Trophoblast cell (in vitro differentiated cells and primary cell): ENCODE data around the gene C4B.

Experiments used
- DNase-seq, 2 donors: peaks; one replicate each; pipeline ENCODE4 v3.0.0-alpha.2; 2016
- H2AFZ ChIP-seq: 2 replicates; pipeline ENCODE4 v1.6.1; 2013; ENCODE audit warnings: low read length, moderate library complexity, mild to moderate bottlenecking; ENCODE audit not compliant: insufficient read depth, poor library complexity
- H2AK5ac ChIP-seq: 2 replicates; pipeline ENCODE4 v1.6.1; 2013; ENCODE audit warnings: mild to moderate bottlenecking, low read length
- H2BK120ac ChIP-seq: 2 replicates; pipeline ENCODE4 v1.6.1; 2013; ENCODE audit warnings: low read length, mild to moderate bottlenecking, moderate library complexity; ENCODE audit not compliant: insufficient read depth, poor library complexity
- H2BK12ac ChIP-seq: 2 replicates; pipeline ENCODE4 v1.6.1; 2013; ENCODE audit warnings: mild to moderate bottlenecking, low read length, moderate library complexity
- H2BK5ac ChIP-seq: 2 replicates; pipeline ENCODE4 v1.6.1; 2013; ENCODE audit warnings: low read length, low read depth, moderate library complexity, mild to moderate bottlenecking; ENCODE audit not compliant: poor library complexity
- H3K14ac ChIP-seq: 2 replicates; pipeline ENCODE4 v1.6.1; 2013; ENCODE audit warnings: mild to moderate bottlenecking, low read length
- H3K18ac ChIP-seq: 2 replicates; pipeline ENCODE4 v1.6.1; 2013; ENCODE audit warnings: mild to moderate bottlenecking, low read length
- H3K23ac ChIP-seq: 2 replicates; pipeline ENCODE4 v1.6.1; 2013; ENCODE audit warnings: low read length
- H3K27ac ChIP-seq: 2 replicates; pipeline ENCODE4 v1.5.1; 2013; ENCODE audit warnings: low read depth, mild to moderate bottlenecking, inconsistent platforms, low read length, moderate library complexity
- H3K27me3 ChIP-seq: 2 replicates; pipeline ENCODE4 v1.6.1; 2013; ENCODE audit warnings: inconsistent platforms, mild to moderate bottlenecking, low read length, moderate library complexity; ENCODE audit not compliant: insufficient read depth
- H3K36me3 ChIP-seq, 2 experiments: 1 replicate in 1 of 2; 2 replicates in 1 of 2; pipeline ENCODE4 v1.6.1; 2013; ENCODE audit warnings: low read length in 2 of 2, mild to moderate bottlenecking in 2 of 2, moderate library complexity in 1 of 2; ENCODE audit not compliant: insufficient read depth in 2 of 2, control insufficient read depth in 1 of 2
- H3K4ac ChIP-seq: 2 replicates; pipeline ENCODE4 v1.6.1; 2013; ENCODE audit warnings: low read depth, mild to moderate bottlenecking, low read length, moderate library complexity
- H3K4me1 ChIP-seq, 2 experiments: 1 replicate in 1 of 2; 2 replicates in 1 of 2; pipeline ENCODE4 v1.6.1; 2013; ENCODE audit warnings: low read length in 2 of 2, mild to moderate bottlenecking in 2 of 2, moderate library complexity in 1 of 2; ENCODE audit not compliant: insufficient read depth in 2 of 2, control insufficient read depth in 1 of 2
- H3K4me2 ChIP-seq: 2 replicates; pipeline ENCODE4 v1.6.1; 2013; ENCODE audit warnings: inconsistent platforms, mild to moderate bottlenecking, low read length, moderate library complexity
- H3K4me3 ChIP-seq: 2 replicates; pipeline ENCODE4 v1.5.1; 2013; ENCODE audit warnings: mild to moderate bottlenecking, low read depth, low read length, inconsistent platforms
- H3K79me1 ChIP-seq: one replicate; pipeline ENCODE4 v1.6.1; 2013; ENCODE audit warnings: low read length
- H3K79me2 ChIP-seq: 2 replicates; pipeline ENCODE4 v1.6.1; 2013; ENCODE audit warnings: low read length, mild to moderate bottlenecking; ENCODE audit not compliant: control insufficient read depth, insufficient read depth, poor library complexity
- H3K9ac ChIP-seq: 2 replicates; pipeline ENCODE4 v1.6.1; 2013; ENCODE audit warnings: mild to moderate bottlenecking, low read length
- H3K9me3 ChIP-seq: 2 replicates; pipeline ENCODE4 v1.6.1; 2013; ENCODE audit warnings: low read depth, mild to moderate bottlenecking, control low read depth, inconsistent platforms, low read length; ENCODE audit not compliant: insufficient read depth
- H4K12ac ChIP-seq: 2 replicates; pipeline ENCODE4 v1.6.1; 2013; ENCODE audit warnings: low read depth, mild to moderate bottlenecking, low read length, moderate library complexity
- H4K8ac ChIP-seq: 2 replicates; pipeline ENCODE4 v1.6.1; 2013; ENCODE audit warnings: low read depth, mild to moderate bottlenecking, low read length, moderate library complexity
- H4K91ac ChIP-seq: one replicate; pipeline ENCODE4 v1.6.1; 2013; ENCODE audit warnings: low read depth, mild to moderate bottlenecking, low read length, moderate library complexity
- WGBS: extraction: QIAGEN DNeasy Blood & Tissue Kit; methylation state at CpG from one replicate; pipeline ENCODE4 v1.1.7; 2013; ENCODE audit warnings: missing lambda C conversion rate; ENCODE audit not compliant: insufficient read length, insufficient coverage; ENCODE audit errors: extremely low coverage; 5-methylcytosine and 5-hydroxymethylcytosine counted together

Gene C4B

DNA sequence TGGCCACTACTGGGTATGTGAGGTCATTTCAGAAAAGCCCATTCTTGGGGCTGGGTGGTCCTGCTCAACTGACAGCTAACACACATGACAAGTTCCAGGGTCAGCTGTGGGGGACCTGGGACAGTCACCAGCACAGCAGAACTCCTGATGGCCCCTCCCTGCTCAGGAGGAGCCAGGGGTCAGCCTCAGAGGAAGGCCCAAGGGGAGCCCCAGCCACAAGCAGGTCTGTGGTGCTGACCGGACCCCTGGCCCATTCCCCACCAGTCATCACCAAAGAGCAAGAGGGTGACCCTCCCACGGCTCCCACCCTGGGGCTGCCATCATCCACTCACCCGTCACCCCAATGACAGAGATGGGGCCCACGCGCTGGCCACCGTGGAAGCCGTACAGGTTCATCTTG, 41.7 kb downstream of the C4B start:
- Histone ChIP-seq H3K4me1 (no peaks in the 10 kb centered on the region), H3K79me2 (no peaks in the 10 kb centered on the region), H3K9me3 (peaks cover 2% of the 10 kb centered on the region), H4K91ac (no peak overlapping the region), H2BK5ac (no peak overlapping the region), H4K8ac (no peak overlapping the region), H3K4ac (no peak overlapping the region), H2AK5ac (no peak overlapping the region), H2BK120ac (no peak overlapping the region), H4K12ac (no peak overlapping the region), H3K27me3 (no peaks in the 10 kb centered on the region), H3K4me2 (no peak overlapping the region), H2BK12ac (no peak overlapping the region), H3K79me1 (no peaks in the 10 kb centered on the region), H3K9ac (no peak overlapping the region), H3K36me3 (no peaks in the 10 kb centered on the region), H2AFZ (no peak overlapping the region), H3K4me3 (no peak overlapping the region), H3K18ac (no peak overlapping the region), H3K23ac (no peak overlapping the region), H3K14ac (no peak overlapping the region), H3K27ac (no peak overlapping the region)
- no CpG with 5 or more reads among the region's 7 CpGs for WGBS
- DNase-seq: no peak

DNA sequence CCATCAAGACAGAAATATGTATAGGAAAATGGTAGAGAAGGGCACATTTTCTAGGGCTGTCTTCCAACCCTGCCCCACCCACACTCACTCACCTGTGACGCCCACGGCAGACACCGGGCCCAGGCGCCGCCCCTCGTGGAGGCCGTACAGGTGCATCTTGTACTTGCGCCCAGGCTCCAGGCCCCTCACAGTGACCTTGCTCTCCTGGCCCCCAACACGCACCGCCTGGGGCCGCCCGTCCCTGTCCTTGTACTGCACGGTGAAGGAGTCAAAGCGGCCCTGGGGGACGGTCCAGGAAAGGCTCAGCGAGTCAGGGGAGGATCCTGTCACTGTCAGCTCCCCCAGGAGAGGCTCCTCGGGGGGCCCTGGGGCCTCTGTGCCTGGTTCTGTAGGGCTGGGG, 43.4 kb downstream of the C4B start:
- H4K91ac ChIP-seq: no peak overlapping the region
- H3K4ac ChIP-seq: no peak overlapping the region
- H3K27me3 ChIP-seq: no peaks in the 10 kb centered on the region
- no peak overlapping the region for H2AK5ac ChIP-seq
- no peak for DNase-seq
- H2AFZ ChIP-seq: no peak overlapping the region
- no peak overlapping the region for H3K4me2 ChIP-seq
- H4K8ac ChIP-seq: no peak overlapping the region
- H3K4me1 ChIP-seq: no peaks in the 10 kb centered on the region
- no peak overlapping the region for H2BK12ac ChIP-seq
- H2BK120ac ChIP-seq: no peak overlapping the region
- H3K9me3 ChIP-seq: peaks cover 2% of the 10 kb centered on the region
- H3K14ac ChIP-seq: no peak overlapping the region
- no peak overlapping the region for H3K4me3 ChIP-seq
- H3K79me2 ChIP-seq: no peaks in the 10 kb centered on the region
- no peak overlapping the region for H3K27ac ChIP-seq
- H3K36me3 ChIP-seq: no peaks in the 10 kb centered on the region
- H2BK5ac ChIP-seq: no peak overlapping the region
- no peak overlapping the region for H4K12ac ChIP-seq
- H3K23ac ChIP-seq: no peak overlapping the region
- H3K9ac ChIP-seq: no peak overlapping the region
- WGBS: no CpG with 5 or more reads among the region's 17 CpGs
- no peak overlapping the region for H3K18ac ChIP-seq
- no peaks in the 10 kb centered on the region for H3K79me1 ChIP-seq

DNA sequence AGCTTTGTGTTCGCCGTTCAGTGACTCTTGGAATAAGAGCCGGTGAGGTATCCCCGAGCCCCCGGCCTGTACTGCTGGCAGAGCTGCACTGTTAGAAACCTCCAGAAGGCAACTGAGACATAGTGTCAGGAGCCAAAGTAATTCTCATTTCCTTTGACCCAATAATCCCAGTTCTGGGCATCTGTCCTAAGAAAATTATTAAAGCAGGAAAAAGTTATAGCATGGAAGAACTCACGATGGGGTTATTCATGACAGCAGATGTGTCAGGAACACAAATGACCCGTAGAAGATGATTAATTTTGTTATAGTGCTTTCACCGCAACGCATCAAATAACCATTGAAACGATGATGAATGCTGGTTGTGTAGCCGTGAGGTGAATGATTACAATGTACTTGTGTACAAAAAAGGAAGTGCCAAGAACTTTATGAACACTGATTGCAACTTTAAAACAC, 43.9 kb downstream of the C4B start:
- no peak overlapping the region for H4K91ac ChIP-seq
- H3K79me1 ChIP-seq: no peaks in the 10 kb centered on the region
- no peak overlapping the region for H3K23ac ChIP-seq
- no peak overlapping the region for H4K8ac ChIP-seq
- no peak overlapping the region for H3K4ac ChIP-seq
- no peak for DNase-seq
- no peak overlapping the region for H3K27ac ChIP-seq
- no peak overlapping the region for H3K4me3 ChIP-seq
- H3K79me2 ChIP-seq: no peaks in the 10 kb centered on the region
- H2AK5ac ChIP-seq: no peak overlapping the region
- H3K14ac ChIP-seq: no peak overlapping the region
- H2BK120ac ChIP-seq: no peak overlapping the region
- no CpG with 5 or more reads among the region's 11 CpGs for WGBS
- H2BK5ac ChIP-seq: no peak overlapping the region
- H4K12ac ChIP-seq: no peak overlapping the region
- no peaks in the 10 kb centered on the region for H3K36me3 ChIP-seq
- no peak overlapping the region for H3K4me2 ChIP-seq
- H3K27me3 ChIP-seq: no peaks in the 10 kb centered on the region
- H3K18ac ChIP-seq: no peak overlapping the region
- no peaks in the 10 kb centered on the region for H3K4me1 ChIP-seq
- peaks cover 2% of the 10 kb centered on the region for H3K9me3 ChIP-seq
- no peak overlapping the region for H3K9ac ChIP-seq
- no peak overlapping the region for H2BK12ac ChIP-seq
- no peak overlapping the region for H2AFZ ChIP-seq

DNA sequence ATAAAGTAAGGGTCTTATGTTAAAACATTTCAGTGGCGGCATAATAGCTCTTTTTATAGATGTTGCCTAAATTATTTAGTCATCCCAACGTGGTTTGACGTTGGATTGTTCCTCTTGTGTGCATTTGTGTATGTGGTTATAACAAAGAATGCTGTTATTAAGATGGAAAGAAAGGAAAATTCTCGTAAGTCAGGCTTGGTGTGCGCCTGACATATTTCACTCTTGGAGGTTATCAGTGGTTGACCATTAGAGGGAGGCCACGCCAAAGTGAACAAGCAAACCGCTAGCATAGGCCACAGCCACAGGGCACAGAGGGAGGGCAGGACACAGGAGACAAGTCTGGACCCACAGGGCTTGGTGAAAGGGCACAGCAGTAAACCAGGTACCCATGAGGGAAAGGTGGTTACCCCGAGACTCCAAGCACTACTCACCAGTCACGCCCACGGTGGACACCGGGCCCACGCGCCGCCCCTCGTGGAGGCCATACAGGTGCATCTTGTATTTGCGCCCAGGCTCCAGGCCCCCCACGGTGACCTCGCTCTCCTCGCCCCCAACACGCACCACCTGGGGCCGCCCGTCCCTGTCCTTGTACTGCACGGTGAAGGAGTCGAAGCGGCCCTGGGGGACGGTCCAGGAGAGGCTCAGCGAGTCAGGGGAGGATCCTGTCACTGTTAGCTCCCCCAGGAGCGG, 46.5 kb downstream of the C4B start:
- no CpG with 5 or more reads among the region's 28 CpGs for WGBS
- no peak overlapping the region for H4K12ac ChIP-seq
- H3K4ac ChIP-seq: no peak overlapping the region
- H2BK12ac ChIP-seq: no peak overlapping the region
- H3K27ac ChIP-seq: no peak overlapping the region
- H3K4me3 ChIP-seq: no peak overlapping the region
- H3K79me2 ChIP-seq: no peaks in the 10 kb centered on the region
- H2BK5ac ChIP-seq: no peak overlapping the region
- no peak overlapping the region for H3K14ac ChIP-seq
- no peaks in the 10 kb centered on the region for H3K36me3 ChIP-seq
- no peak overlapping the region for H3K18ac ChIP-seq
- no peak overlapping the region for H3K4me2 ChIP-seq
- H3K4me1 ChIP-seq: no peaks in the 10 kb centered on the region
- no peak overlapping the region for H3K9ac ChIP-seq
- H4K91ac ChIP-seq: no peak overlapping the region
- no peaks in the 10 kb centered on the region for H3K79me1 ChIP-seq
- no peak overlapping the region for H2BK120ac ChIP-seq
- H2AFZ ChIP-seq: no peak overlapping the region
- H3K27me3 ChIP-seq: no peaks in the 10 kb centered on the region
- no peak overlapping the region for H2AK5ac ChIP-seq
- H4K8ac ChIP-seq: no peak overlapping the region
- H3K9me3 ChIP-seq: peaks cover 2% of the 10 kb centered on the region
- no peak for DNase-seq
- H3K23ac ChIP-seq: no peak overlapping the region
